Duodenal mucosa (tissue), 2 donors: ENCODE data around the gene C5AR1.
"Not testable (repeated sequence)": the region's sequence is repeated elsewhere in the genome, so short reads cannot be mapped to it uniquely, and the experiment has no call there.

ENCODE experiments used
- H3K27ac ChIP-seq: one replicate; pipeline ENCODE4 v1.7.0; 2013; ENCODE audit warnings: low read depth, low read length
- H3K27me3 ChIP-seq, 2 donors: one replicate each; pipeline ENCODE4 v1.7.0; 2013; ENCODE audit warnings: low read length in 2 of 2, control low read depth in 1 of 2; ENCODE audit not compliant: insufficient read depth in 2 of 2, control insufficient read depth in 1 of 2
- H3K36me3 ChIP-seq, 2 donors: one replicate each; pipeline ENCODE4 v1.7.0; 2013; ENCODE audit warnings: low read length in 2 of 2, control low read depth in 1 of 2; ENCODE audit not compliant: insufficient read depth in 2 of 2, control insufficient read depth in 1 of 2
- H3K4me1 ChIP-seq, 2 donors: one replicate each; pipeline ENCODE4 v1.7.0; 2013; ENCODE audit warnings: low read length in 2 of 2, control low read depth in 1 of 2; ENCODE audit not compliant: insufficient read depth in 2 of 2, control insufficient read depth in 1 of 2
- H3K4me3 ChIP-seq, 2 donors: one replicate each; pipeline ENCODE4 v1.7.0; 2013; ENCODE audit warnings: low read length in 2 of 2, low read depth in 1 of 2
- H3K9ac ChIP-seq, 2 donors: one replicate each; pipeline ENCODE4 v1.7.0; 2013; ENCODE audit warnings: low read length in 2 of 2, low read depth in 1 of 2
- H3K9me3 ChIP-seq, 2 donors: one replicate each; pipeline ENCODE4 v1.7.0; 2013; ENCODE audit warnings: low read length in 2 of 2, control low read depth in 1 of 2; ENCODE audit not compliant: control insufficient read depth in 1 of 2

Gene C5AR1

DNA sequence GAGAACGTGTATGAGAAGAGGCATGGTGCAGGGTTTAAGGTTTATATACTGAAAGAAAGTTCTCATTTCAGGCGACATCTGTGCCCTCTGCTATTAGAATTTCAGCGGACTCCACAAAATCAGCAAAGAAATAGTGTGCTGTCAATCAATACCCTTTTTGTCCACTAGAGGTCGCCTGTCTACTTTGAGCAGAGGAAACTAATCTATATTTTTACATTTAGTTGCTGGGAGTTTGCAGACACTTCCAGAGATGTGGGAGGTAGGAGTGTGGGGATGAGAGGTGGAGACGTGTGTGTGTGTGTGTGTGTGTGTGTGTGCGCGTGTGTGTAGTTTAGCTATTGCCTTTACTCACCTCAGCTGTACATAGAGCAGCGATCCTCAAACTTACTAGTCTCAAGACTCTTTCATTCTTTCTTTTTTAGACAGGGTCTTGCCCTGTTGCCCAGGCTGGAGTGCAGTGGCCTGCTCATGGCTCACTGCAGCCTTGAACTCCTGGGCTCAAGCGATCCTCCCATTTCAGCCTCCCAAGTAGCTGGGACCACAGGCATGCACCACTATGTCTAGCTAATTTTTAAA lies 25.2 kb upstream of the C5AR1 start:
- no peaks in the 10 kb centered on the region for H3K36me3 ChIP-seq
- H3K9me3 ChIP-seq, result no peaks in the 10 kb centered on the region
- H3K27ac ChIP-seq, result no peak overlapping the region
- H3K27me3 ChIP-seq, result no peaks in the 10 kb centered on the region
- H3K4me3 ChIP-seq, result no peak overlapping the region
- no peak overlapping the region for H3K9ac ChIP-seq
- H3K4me1 ChIP-seq, result peaks cover 3% of the 10 kb centered on the region in 2 donors

DNA sequence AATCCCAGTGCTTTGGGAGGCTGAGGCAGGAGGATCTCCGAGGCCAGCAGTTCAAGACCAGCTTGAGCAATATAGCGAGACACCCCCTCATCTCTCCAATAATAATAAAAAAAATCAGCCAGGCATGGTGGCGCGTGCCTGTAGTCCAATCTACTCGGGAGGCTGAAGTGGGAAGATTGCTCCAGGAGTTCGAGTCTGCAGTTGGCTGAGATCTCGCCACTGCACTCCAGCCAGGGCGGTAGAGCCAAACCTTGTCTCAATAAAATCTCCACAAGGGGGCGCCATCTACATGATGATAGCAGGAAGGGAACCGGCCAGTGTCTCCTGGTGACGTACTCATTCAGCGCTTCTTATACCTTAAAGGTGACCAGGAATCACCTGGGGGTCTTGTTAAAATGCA lies 13.6 kb upstream of the C5AR1 start:
- H3K9me3 ChIP-seq, result no peaks in the 10 kb centered on the region
- no peaks in the 10 kb centered on the region for H3K27me3 ChIP-seq
- no peak overlapping the region for H3K27ac ChIP-seq
- H3K4me1 ChIP-seq, result no peaks in the 10 kb centered on the region
- no peaks in the 10 kb centered on the region for H3K36me3 ChIP-seq
- H3K4me3 ChIP-seq, result no peak overlapping the region
- H3K9ac ChIP-seq, result no peak overlapping the region

- not testable (repeated sequence) for H3K27ac ChIP-seq, H3K27me3 ChIP-seq, H3K9me3 ChIP-seq, H3K9ac ChIP-seq, H3K36me3 ChIP-seq, H3K4me3 ChIP-seq, H3K4me1 ChIP-seq
Observed at GRCh38 chr19:47300867-47301266, 8.8 kb upstream of the C5AR1 start.

- Histone ChIP-seq H3K27ac (no peak overlapping the region), H3K4me1 (peaks cover 2 to 3% of the 10 kb centered on the region in 2 donors), H3K4me3 (no peak overlapping the region), H3K9ac (no peak overlapping the region), H3K36me3 (no peaks in the 10 kb centered on the region), H3K27me3 (no peaks in the 10 kb centered on the region), H3K9me3 (no peaks in the 10 kb centered on the region)
Observed at GRCh38 chr19:47302249-47302648, 7.4 kb upstream of the C5AR1 start.

DNA sequence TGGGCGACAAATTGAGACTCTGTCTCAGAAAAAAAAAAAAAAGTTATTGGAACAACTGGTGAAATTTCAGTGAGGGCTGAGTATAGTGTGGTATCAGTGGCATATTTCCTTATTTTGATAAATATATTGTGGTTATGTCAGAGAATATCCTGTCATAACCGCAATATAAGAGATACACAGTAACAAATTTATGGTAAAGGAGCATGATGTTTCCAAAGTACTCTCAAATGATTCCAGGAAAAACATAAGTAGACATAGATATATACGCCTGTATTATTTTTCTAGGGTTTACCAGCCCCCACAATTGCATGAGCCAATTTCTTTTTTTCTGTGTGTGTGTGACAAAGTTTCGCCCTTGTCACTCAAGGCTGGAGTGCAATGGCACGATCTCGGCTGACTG lies 5.7 kb upstream of the C5AR1 start:
- Histone ChIP-seq H3K27me3 (no peaks in the 10 kb centered on the region), H3K27ac (no peak overlapping the region), H3K9ac (no peak overlapping the region), H3K4me3 (no peak overlapping the region), H3K4me1 (peaks cover 2 to 3% of the 10 kb centered on the region in 2 donors), H3K9me3 (no peaks in the 10 kb centered on the region), H3K36me3 (no peaks in the 10 kb centered on the region)

GRCh38 chr19:47305309-47305751 lies 4.3 kb upstream of the C5AR1 start:
- H3K4me3 ChIP-seq, result no peak overlapping the region
- H3K9ac ChIP-seq, result no peak overlapping the region
- H3K36me3 ChIP-seq, result no peaks in the 10 kb centered on the region
- H3K9me3 ChIP-seq, result no peaks in the 10 kb centered on the region
- no peak overlapping the region for H3K27ac ChIP-seq
- no peaks in the 10 kb centered on the region for H3K27me3 ChIP-seq
- H3K4me1 ChIP-seq, result peaks cover 2 to 3% of the 10 kb centered on the region in 2 donors

GRCh38 chr19:47306303-47306702 lies 3.4 kb upstream of the C5AR1 start:
- Histone ChIP-seq H3K4me1 (peaks cover 2 to 3% of the 10 kb centered on the region in 2 donors), H3K9me3 (no peaks in the 10 kb centered on the region), H3K4me3 (no peak overlapping the region), H3K9ac (no peak overlapping the region), H3K27ac (no peak overlapping the region), H3K27me3 (no peaks in the 10 kb centered on the region), H3K36me3 (no peaks in the 10 kb centered on the region)

DNA sequence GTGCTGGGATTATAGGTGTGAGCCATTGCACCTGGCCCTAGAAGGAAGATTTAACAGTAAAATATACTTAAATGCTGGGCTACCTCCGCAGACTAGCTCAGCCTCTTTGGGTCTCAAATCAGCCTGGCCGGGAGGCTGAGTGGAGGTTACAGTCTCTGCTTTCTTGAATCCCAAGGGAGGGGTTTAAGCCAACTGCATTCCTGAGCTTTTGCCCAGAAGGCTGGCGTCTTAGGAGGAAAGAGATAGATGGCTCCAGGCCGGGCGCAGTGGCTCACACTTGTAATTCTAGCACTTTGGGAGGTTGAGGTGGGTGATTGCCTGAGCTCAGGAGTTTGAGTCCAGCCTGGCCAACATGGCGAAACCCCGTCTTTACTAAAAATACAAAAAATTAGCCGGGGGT lies 623 bp upstream of the C5AR1 start:
- no peaks in the 10 kb centered on the region for H3K36me3 ChIP-seq
- H3K4me3 ChIP-seq, result no peak overlapping the region
- H3K4me1 ChIP-seq, result peaks cover 2 to 3% of the 10 kb centered on the region in 2 donors
- H3K27ac ChIP-seq, result no peak overlapping the region
- no peaks in the 10 kb centered on the region for H3K9me3 ChIP-seq
- no peak overlapping the region for H3K9ac ChIP-seq
- no peaks in the 10 kb centered on the region for H3K27me3 ChIP-seq

GRCh38 chr19:47310323-47310722 lies 662 bp downstream of the C5AR1 start:
- H3K9ac ChIP-seq, result no peak overlapping the region
- H3K4me1 ChIP-seq, result peaks cover 2% of the 10 kb centered on the region in 2 donors
- no peak overlapping the region for H3K4me3 ChIP-seq

DNA sequence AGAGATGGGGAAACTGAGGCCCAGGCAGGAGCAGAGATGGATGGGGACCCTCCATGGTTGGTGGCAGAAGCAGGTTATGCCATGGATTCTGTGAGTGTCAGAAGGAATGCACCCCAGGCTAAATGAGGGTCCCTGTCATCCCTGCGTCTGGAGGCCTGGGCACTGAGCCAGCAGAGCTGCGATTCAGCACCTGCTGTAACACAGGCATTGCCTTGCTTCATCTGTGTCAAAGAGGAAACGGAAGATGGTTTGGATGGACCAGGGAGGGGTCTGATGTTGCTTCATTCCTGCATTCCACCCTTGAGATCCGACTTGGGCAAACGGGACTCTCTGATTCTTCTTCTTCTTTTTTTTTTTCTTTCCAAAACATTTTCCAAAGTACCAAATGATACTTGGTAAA lies 1.2 kb downstream of the C5AR1 start:
- H3K9ac ChIP-seq, result no peak overlapping the region
- no peak overlapping the region for H3K27ac ChIP-seq
- no peaks in the 10 kb centered on the region for H3K36me3 ChIP-seq
- H3K9me3 ChIP-seq, result no peaks in the 10 kb centered on the region
- H3K4me3 ChIP-seq, result no peak overlapping the region
- H3K4me1 ChIP-seq, result no peaks in the 10 kb centered on the region
- no peaks in the 10 kb centered on the region for H3K27me3 ChIP-seq

More at GRCh38 chr19:47310323-47310722, 662 bp downstream of the C5AR1 start:
- no peaks in the 10 kb centered on the region for H3K9me3 ChIP-seq
- H3K27me3 ChIP-seq, result no peaks in the 10 kb centered on the region
- no peak overlapping the region for H3K27ac ChIP-seq
- no peaks in the 10 kb centered on the region for H3K36me3 ChIP-seq
